ENCODE results near the gene SREBF1.

Gene SREBF1

GRCh38 chr17:17826342-17826713, 10.5 kb downstream of the SREBF1 start:
- no peak for DNase-seq (ENCODE audit: low read depth in 4 of 4, low spot score in 1 of 4)

- no peak for DNase-seq (ENCODE audit: low read depth in 4 of 4, low spot score in 1 of 4)
Observed at GRCh38 chr17:17824783-17825614, 11.8 kb downstream of the SREBF1 start.

DNA sequence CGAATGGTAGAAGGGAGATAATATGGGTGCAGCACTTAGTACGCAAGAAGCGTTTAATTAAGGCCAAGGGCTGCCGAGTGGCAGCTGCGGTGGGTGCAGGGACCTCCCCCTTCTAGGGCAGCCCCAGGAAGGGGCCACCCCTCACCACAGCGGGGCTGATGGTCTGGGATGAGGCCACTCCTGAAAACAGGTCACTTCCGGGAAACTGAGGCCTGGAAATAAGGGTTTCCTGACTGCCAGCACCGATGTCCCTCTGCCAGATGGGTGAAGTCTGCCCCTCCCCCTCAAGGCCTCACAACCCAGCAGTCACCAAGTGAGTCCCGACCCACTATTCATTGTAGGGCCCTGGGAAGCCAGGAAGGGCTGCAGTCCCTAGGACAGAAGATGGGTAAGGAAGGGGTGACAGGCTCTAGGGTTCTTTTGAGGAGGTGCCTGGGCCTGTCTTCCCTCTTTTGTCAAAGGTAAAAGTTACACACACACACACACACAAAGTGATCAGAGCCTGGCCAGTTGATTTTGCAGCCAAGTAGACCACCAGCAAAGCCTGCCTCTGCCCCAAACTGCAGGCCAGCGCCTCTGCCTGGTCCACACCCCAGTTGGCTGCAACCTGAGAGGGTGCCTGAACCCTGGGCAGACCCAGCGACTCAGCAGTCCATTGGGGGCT, 12.5 kb downstream of the SREBF1 start:
- DNase-seq (ENCODE audit: low read depth in 4 of 4, low spot score in 1 of 4) = no peak

DNA sequence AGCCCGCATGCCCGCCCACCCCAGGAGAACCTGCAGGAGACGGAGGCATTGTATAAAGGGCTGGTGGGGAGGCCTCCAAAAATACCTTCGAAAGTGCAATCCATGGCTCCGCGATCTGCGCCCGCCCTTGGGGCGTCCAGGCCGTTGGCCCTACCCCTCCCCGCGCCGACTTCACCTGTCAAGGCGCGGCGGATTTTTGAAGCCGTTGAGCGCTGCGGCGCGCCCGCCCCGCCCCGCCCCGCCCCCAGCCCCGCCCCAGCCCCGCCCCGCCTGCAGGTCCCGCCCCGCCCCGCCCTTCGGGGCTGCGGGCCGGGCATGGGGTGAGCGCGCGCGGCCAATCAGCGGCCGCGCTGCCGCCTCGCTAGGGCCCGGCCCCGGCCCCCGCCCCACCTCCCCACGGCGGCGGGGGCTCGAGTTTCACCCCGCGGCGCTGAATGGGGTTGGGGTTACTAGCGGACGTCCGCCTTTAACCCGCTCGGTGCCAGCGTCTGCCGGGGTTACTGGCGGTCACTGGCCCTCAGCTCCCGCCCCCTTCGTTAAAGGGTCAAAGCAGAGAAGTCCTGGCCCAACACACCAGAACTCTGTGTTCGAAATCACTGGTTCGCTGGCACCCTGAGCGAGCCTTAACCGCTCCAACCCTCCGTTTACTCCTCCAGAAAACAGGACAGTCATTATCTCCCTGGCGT, 13.2 kb downstream of the SREBF1 start:
- peak in 3 of 4 experiments; percentile 27 to 66 (median 47) for DNase-seq (ENCODE audit: low read depth in 4 of 4, low spot score in 1 of 4)

GRCh38 chr17:17822616-17823015, 14.2 kb downstream of the SREBF1 start:
- DNase-seq (ENCODE audit: low read depth in 4 of 4, low spot score in 1 of 4) = no peak

GRCh38 chr17:17822189-17822588, 14.6 kb downstream of the SREBF1 start:
- DNase-seq (ENCODE audit: low read depth in 4 of 4, low spot score in 1 of 4) = no peak

GRCh38 chr17:17820463-17821158, 16.2 kb downstream of the SREBF1 start:
- no peak for DNase-seq (ENCODE audit: low read depth in 4 of 4, low spot score in 1 of 4)

GRCh38 chr17:17820046-17820445, 16.7 kb downstream of the SREBF1 start:
- DNase-seq (ENCODE audit: low read depth in 4 of 4, low spot score in 1 of 4) = no peak

GRCh38 chr17:17819561-17819995, 17.2 kb downstream of the SREBF1 start:
- DNase-seq (ENCODE audit: low read depth in 4 of 4, low spot score in 1 of 4) = peak in 3 of 4 experiments; percentile 28 to 77 (median 65)

DNA sequence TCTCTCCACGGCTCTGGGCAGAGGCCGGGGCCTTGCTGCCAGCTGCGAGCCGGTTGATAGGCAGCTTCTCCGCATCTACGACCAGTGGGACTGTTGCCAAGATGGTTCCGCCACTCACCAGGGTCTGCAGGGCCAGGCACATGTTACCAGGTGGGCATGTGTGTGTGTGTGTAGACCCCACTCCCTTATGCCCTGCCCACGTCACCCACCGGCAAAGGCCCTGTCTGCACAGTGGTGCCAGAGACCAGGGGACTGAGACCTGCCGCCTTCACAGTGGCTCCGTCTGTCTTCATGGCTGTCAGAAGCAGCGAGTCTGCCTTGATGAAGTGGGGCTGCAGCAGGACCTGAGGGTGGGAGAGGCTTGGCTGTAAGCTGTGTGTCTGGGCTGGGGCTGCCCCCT, 17.7 kb downstream of the SREBF1 start:
- no peak for DNase-seq (ENCODE audit: low read depth in 4 of 4, low spot score in 1 of 4)

- peak in 1 of 4 experiments; percentile 27 for DNase-seq (ENCODE audit: low read depth in 4 of 4, low spot score in 1 of 4)
Observed at GRCh38 chr17:17818088-17818526, 18.7 kb downstream of the SREBF1 start.

GRCh38 chr17:17817552-17817947, 19.2 kb downstream of the SREBF1 start:
- no peak for DNase-seq (ENCODE audit: low read depth in 4 of 4, low spot score in 1 of 4)

- no peak for DNase-seq (ENCODE audit: low read depth in 4 of 4, low spot score in 1 of 4)
Observed at GRCh38 chr17:17816831-17817551, 19.8 kb downstream of the SREBF1 start.

GRCh38 chr17:17816240-17816814, 20.5 kb downstream of the SREBF1 start:
- DNase-seq (ENCODE audit: low read depth in 4 of 4, low spot score in 1 of 4) = no peak

GRCh38 chr17:17815436-17816200, 21.2 kb downstream of the SREBF1 start:
- DNase-seq (ENCODE audit: low read depth in 4 of 4, low spot score in 1 of 4) = no peak

- DNase-seq (ENCODE audit: low read depth in 4 of 4, low spot score in 1 of 4) = no peak
Observed at GRCh38 chr17:17815062-17815406, 21.8 kb downstream of the SREBF1 start.

- no peak for DNase-seq (ENCODE audit: low read depth in 4 of 4, low spot score in 1 of 4)
Observed at GRCh38 chr17:17814162-17815061, 22.4 kb downstream of the SREBF1 start.

DNA sequence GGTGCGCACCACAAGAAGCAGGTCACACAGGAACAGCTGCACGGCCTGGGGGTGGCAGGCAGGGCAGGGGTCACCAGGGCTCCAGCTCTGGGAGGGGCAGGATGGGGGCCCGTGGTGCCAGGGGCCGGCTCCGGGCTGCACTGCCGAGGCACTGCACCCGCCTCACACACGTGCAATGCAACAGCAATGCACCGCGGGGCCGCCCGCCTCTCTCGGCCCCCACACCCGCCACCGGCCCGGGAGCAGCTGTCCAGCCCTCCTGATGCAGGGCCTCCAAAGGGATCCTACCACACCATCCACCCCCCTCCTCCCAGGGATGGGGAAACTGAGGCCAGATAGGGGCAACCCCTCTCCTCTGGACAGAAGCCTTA, 23.1 kb downstream of the SREBF1 start:
- no peak for DNase-seq (ENCODE audit: low read depth in 4 of 4, low spot score in 1 of 4)

All from stimulated activated CD4-positive, alpha-beta T cell treated with anti-CD3 and anti-CD28 coated beads, Interleukin-1b, Interleukin-23, amount 100 ng/mL, for 24 hours (primary cell).